Epithelial cell of esophagus (primary cell): Measurements from ENCODE around the gene TTC29.
"Not testable (repeated sequence)": the region's sequence is repeated elsewhere in the genome, so short reads cannot be mapped to it uniquely, and the experiment has no call there.

Source experiments
- DNase-seq: peaks from one replicate; pipeline ENCODE4 v3.0.0; 2010; ENCODE audit warnings: low read depth
- H3K4me3 ChIP-seq: 2 replicates; pipeline ENCODE4 v1.5.1; 2011; ENCODE audit warnings: mild to moderate bottlenecking, low read length, control low read depth
- TF ChIP-seq, protein P1 (sequence below): IDR thresholded peaks from 2 replicates; pipeline ENCODE4 v1.5.1; 2011; ENCODE audit warnings: low read depth, mild to moderate bottlenecking, low read length, control low read depth, inconsistent platforms; ENCODE audit not compliant: insufficient read depth; ENCODE audit errors: missing control alignments

The TTC29 gene

DNA sequence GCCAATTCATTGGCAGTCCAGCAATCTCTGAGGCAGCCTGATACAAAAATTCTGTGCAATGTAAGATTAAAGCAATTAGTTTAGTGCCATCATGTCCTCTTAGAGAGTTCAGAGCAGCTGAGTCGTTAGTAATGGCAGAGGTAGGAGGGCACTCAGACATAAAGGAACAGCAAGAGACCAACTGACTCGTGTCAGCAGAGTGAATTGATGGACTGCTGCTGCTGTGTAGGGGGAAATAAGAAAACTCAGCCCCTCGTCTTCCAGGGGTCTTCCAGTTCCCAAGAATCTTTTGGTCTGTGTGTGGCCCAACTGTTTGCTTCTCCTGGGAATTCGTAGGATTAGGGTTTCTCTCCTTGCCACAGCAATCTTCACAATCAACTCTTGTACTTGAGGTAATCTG is 100.9 kb downstream of the TTC29 start:
- no peak overlapping the region for H3K4me3 ChIP-seq
- TF ChIP-seq, protein P1, sequence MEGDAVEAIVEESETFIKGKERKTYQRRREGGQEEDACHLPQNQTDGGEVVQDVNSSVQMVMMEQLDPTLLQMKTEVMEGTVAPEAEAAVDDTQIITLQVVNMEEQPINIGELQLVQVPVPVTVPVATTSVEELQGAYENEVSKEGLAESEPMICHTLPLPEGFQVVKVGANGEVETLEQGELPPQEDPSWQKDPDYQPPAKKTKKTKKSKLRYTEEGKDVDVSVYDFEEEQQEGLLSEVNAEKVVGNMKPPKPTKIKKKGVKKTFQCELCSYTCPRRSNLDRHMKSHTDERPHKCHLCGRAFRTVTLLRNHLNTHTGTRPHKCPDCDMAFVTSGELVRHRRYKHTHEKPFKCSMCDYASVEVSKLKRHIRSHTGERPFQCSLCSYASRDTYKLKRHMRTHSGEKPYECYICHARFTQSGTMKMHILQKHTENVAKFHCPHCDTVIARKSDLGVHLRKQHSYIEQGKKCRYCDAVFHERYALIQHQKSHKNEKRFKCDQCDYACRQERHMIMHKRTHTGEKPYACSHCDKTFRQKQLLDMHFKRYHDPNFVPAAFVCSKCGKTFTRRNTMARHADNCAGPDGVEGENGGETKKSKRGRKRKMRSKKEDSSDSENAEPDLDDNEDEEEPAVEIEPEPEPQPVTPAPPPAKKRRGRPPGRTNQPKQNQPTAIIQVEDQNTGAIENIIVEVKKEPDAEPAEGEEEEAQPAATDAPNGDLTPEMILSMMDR, result no peak
- no peak for DNase-seq

DNA sequence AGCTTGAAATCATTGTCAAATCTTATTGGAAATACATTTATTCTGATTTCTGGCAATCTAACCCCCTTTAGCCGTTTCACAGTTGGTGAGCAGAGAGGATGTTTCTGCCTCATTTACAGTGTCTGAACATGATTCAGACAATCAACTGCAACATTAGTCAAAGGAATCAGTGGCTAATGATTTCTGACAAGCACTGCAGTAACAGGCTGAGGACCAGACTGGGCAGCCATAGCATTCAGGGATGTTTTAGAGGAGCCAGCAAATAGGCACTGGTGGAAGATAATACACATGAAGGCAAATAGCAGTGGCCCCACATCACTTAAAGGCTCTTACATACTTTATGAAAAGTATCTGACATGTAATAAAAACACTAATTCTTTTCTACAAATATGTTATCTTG is 102.8 kb downstream of the TTC29 start:
- TF ChIP-seq, protein P1, result no peak
- DNase-seq, result no peak
- H3K4me3 ChIP-seq, result no peak overlapping the region

DNA sequence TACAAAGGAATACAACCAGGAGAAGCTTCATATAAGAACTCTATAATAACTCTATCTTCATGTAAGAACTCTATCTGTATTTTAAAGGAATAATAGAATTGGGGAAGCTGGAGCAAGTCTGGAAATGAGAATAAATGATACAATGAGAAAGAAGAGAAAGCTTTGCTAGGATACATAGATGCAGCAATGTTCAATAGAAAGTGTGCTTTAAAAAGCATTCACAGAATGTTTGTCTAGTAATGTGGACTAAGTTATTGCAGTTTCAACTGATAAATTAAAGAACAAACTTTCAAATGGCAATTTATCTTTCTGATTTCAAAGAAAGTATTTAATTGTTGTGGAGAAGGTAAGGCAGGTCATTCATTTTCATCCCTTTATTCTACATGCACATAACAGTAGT is 104.9 kb downstream of the TTC29 start:
- TF ChIP-seq, protein P1, result no peak
- DNase-seq, result no peak
- no peak overlapping the region for H3K4me3 ChIP-seq

DNA sequence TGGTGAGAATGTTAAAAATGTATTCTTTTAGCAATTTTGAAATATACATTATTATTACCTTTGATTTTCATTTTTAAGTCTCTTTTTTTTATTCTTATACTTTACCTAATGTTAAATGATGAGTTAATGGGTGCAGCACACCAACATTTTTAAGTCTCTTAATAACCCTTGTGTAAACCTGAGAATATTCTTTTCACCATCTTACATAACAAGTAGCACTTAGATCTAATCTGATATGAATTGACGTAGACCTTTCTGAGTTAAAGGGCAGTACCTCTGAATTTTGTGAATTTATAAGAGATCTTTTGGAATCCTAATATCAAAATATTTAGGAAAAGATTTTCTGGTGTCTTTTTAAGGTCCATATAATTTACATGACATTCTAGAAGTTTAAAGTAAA is 110.6 kb downstream of the TTC29 start:
- TF ChIP-seq, protein P1, result no peak
- DNase-seq, result no peak
- no peak overlapping the region for H3K4me3 ChIP-seq

DNA sequence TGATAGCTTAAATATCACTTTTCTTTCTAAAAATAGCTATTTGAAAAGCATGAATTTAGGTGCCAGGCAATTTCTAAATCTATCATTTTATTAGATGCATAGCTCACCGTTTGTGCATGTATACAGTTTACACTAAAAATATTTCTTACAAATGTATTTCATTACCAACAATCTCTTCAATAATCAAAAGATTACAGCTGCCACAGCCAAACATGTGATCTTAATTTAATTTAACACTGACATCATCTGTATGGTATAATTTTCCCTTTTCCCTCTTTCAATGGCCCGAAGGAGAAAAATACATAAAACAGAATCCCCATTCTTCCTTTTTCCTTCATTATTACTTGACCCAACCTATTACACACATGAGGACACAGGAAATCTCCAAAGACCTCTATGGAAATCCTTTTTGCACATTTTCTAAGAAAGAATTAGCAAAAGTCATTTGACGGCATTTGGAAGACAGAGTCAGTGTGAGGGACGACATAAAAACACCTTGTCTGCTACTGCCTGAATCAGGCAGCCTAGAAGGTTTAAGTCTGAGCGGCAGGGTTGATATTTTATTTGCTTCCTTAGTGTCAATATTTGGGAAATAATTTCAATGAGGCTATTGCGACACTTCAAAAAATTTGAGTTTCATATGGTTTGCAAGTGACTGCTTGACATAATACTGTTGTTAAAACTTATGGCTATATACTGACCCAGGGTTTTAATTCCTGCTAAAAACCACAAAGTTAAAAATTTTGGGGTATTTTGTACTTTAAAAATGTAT is 111.2 kb downstream of the TTC29 start:
- no peak for DNase-seq
- TF ChIP-seq, protein P1, result no peak
- H3K4me3 ChIP-seq, result no peak overlapping the region

DNA sequence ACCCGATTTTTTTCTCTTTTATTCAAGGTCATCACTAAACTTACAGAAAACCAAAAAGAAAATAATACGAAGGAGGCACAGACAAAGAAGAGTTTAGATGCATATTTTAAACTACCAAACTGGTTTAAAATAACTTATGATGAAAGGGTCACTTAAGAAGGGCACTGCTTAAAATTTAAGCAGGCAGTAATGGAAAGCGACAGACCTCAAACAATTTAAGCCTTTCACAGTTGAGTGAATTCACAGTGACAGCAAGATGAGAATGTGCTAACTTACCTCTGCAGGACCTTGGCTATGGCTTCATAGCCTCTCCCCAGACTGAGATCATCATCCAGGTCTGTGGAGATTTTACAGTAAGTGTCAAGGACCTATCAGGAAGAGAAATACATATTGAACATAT is 112.1 kb downstream of the TTC29 start:
- no peak for DNase-seq
- H3K4me3 ChIP-seq, result no peak overlapping the region
- TF ChIP-seq, protein P1, result no peak

DNA sequence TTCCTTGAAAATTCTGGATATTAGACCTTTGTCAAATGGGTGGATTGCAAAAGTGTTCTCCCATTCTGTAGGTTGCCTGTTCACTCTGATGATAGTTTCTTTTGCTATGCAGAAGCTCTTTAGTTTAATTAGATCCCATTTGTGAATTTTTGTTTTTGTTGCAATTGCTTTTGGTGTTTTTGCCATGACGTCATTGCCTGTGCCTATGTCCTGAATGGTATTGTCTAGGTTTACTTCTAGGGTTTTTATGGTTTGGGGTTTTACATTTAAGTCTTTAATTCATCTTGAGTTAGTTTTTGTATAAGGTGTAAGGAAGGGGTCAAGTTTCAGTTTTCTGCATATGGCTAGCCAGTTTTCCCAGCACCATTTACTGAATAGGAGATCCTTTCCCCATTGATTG is 122.7 kb downstream of the TTC29 start:
- not testable (repeated sequence) for DNase-seq, H3K4me3 ChIP-seq

DNA sequence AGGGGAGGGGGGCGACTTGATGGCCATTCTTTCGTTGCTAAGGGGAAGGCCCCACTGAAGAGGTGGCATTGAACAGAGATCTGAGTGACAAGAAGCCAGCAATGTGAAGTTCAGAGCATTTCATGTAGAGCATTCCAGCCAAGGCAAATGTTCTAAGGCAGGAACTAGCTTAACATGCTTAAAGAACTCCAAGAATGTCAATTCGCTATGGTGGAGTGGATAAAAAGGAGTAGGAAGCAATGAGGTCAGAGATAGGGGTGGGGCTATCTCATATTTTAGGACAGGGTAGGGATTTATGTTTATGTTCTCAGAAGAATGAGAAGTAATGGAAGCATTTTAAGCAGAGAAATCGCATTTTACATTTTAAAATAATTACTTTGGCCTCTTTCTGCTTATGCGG is 130.9 kb downstream of the TTC29 start:
- no peak for DNase-seq
- TF ChIP-seq, protein P1, result no peak

More for the DNA sequence above, 130.9 kb downstream of the TTC29 start:
- H3K4me3 ChIP-seq, result no peak overlapping the region
